ENCODE data around the gene ZC3H4.

Gene ZC3H4

DNA sequence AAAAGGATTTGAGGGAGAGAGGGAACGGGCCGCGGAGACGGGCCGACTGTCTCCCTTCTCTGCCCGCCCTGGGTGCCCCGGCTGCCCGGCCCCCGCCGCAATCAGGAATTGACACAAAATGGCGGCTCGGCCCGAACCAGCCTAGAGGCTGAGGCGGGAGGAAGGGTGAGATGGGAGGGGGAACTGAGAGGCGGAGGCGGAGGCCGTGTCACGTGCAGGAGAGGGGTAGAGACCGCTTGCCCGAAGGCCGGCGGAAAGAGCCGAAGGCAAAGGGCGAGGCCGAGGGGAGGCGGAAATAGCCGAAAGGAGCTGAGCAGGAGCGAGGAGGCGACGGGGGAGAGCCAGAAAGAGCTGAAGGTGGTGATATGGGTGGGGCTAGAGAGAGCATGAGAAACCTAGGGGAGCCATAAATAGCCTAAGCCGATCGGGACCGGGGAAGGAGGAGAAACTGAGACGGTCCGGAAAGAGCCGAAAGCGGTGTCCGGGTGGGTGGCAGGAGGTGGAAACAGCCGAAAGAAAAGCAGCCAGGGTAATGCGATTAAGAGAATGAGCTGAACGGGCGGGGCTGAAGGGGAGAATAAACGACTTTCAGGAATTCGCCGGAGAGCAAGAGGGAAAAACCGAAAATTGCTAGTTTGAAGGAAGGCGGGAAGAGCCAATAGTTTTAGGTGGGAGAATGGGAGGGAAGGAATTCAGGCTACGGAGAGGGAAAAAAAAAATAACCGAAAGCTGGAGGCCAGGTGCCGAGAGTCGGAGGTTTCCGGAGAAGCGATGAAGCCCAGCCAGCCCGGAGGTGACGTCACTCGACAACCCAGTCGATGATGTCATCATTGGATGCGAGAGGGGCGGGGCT lies at the start of gene ZC3H4:
ZC3H4 (minus strand) TSS at position 780 of the 853 bp plus-strand sequence. CDS start 1,192 bp downstream, outside the sequence.
- ATAC-seq (ENCODE audit: low read depth) (peak; percentile 75), DNase-seq (ENCODE audit: low spot score in 2 of 2) (peak; percentile 97 to 99)
- Mint-ChIP-seq H3K36me3 (peaks cover 11% of the 10 kb centered on the region), H3K4me3 (peak within 1 kb of the TSS; percentile 95), H3K27me3 (no peaks in the 10 kb centered on the region), H3K9me3 (no peaks in the 10 kb centered on the region), H3K4me1 (peaks cover 16% of the 10 kb centered on the region), H3K27ac (peak within 1 kb of the TSS; percentile 99)

DNA sequence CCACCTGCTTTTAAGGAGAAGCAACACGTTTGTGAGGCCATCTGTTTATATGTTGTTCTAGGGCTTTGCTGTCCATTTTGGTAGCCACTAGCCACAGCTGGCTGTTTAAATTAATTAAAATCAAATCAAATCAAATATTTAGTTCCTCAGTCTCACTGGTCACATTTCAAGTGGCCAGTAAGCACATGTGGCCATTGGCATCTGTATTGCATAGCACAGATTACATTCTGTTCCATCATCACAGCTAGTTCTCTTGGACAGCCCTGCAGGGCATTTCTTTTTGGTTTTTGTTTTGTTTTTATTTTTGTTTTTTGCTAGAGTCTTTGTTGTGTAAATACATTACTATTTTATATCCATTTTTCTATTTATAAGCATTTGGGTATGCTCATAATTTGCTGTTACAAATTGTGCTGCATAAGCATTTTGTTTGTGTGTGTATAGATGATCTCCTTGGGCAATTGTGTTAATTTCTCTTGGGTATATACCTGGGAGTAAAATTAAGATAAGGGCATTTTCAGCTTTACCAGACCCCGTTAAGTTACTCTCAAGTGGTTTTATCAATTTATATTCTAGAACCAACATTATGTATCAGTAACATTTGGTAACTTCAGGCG lies 48.4 kb upstream of the ZC3H4 start:
- no peaks in the 10 kb centered on the region for H3K9me3 Mint-ChIP-seq
- no peak overlapping the region for H3K4me3 Mint-ChIP-seq
- H3K36me3 Mint-ChIP-seq, result peaks cover 11% of the 10 kb centered on the region
- H3K27ac Mint-ChIP-seq, result no peak overlapping the region
- DNase-seq (ENCODE audit: low spot score in 2 of 2), result no peak
- ATAC-seq (ENCODE audit: low read depth), result no peak
- no peaks in the 10 kb centered on the region for H3K27me3 Mint-ChIP-seq
- H3K4me1 Mint-ChIP-seq, result peaks cover 13% of the 10 kb centered on the region

DNA sequence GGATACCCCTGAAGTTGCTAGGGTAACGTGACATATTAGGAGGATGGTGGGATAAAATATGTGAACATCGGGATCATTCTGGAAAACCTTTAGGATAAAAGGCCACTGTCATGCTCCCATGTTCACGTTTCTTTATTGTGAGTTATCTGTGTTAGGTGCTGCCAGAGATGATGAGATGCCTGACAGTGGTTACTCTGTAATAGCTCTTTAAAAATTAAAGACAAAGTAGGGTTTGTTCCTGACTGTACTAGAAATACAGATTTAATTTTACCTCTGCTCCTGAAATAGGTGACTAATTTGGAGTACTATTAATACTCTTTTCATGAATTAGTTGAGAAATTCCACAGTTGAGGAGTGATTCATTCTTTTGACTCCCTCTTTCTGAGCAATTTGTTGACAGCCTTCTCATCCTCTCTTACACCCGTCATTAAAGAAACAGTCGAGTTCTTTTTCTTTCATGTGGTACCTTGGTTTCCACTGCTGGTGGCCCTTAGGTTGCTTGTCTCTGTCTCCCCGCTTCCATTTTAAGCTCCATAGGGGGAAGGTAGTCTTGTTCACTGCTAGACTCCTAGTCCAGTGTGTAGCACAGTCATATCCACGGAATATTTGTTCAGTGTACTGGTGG lies 45.4 kb upstream of the ZC3H4 start:
- Mint-ChIP-seq H3K27ac (peak overlapping the region; percentile 3), H3K36me3 (peaks cover 18% of the 10 kb centered on the region), H3K27me3 (no peaks in the 10 kb centered on the region), H3K9me3 (no peaks in the 10 kb centered on the region), H3K4me3 (no peak overlapping the region), H3K4me1 (peaks cover 18% of the 10 kb centered on the region)
- DNase-seq (ENCODE audit: low spot score in 2 of 2) (no peak), ATAC-seq (ENCODE audit: low read depth) (no peak)

DNA sequence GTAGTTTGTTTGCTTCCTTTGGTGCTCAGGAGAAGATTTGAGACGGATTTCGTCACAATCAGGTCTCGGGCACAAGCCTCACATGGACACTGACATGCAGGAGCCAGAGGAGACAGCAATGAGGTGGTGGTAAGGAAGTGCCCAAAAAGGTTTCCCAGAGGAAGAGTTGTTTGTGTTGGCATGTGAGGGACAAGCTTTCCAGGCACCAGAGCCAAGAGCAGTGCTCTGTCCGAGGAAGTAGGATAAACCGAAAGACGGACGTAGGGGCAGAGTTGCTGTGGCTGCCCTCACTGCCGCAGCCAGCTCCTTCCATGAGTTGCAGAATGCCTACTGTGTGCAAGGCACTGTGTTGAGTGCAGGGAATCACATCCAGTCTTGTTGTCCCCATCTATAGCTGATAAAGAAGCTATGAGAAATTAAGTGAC lies 44.8 kb upstream of the ZC3H4 start:
- peaks cover 18% of the 10 kb centered on the region for H3K4me1 Mint-ChIP-seq
- ATAC-seq (ENCODE audit: low read depth) (no peak), DNase-seq (ENCODE audit: low spot score in 2 of 2) (no peak)
- no peaks in the 10 kb centered on the region for H3K27me3 Mint-ChIP-seq
- H3K36me3 Mint-ChIP-seq, result peaks cover 18% of the 10 kb centered on the region
- peak overlapping the region; percentile 84 for H3K27ac Mint-ChIP-seq
- no peaks in the 10 kb centered on the region for H3K9me3 Mint-ChIP-seq
- peak overlapping the region; percentile 53 for H3K4me3 Mint-ChIP-seq

DNA sequence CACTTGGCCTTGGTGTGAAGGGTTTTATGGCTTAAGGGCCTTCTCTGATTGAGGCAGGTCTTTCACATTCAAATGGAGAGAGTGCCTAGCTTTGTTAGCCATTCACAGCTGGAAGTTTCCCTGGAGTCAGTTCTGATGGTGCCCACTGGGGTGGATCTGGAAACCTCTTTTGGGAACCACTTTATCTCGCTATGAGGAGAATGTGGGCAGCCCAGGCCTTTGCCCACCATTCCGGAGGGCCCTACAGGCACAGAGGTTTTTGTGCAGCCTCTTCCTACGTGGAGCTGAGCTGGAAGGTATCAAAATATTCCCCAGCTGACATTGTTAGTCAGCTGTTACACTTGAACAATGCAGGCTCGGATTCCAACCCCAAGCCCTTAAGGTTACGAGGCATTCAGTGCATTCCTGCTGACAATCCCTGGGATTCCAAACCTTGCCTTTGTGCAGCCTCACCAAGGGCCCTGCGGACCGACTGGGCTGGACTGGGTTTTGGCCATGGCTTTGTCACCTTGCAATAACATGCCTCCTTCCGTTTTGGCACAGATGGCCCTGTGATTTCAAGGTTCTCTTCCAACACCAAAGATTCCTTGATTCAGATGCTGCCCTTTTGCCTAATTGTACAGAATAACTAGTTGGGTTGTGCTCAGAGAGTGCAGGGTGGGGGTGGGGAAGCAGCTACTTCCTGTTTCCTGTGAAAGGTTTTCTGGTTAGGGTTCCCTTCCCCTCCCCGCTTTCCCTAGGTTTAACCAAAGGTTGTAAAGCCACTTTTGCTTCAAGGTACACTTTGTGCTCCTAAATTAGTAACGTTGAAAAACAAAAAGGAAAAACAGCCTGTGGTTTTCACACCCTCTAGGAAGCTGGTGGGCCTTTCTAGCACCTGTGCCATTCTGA lies 44.1 kb upstream of the ZC3H4 start:
- Mint-ChIP-seq H3K9me3 (no peaks in the 10 kb centered on the region), H3K36me3 (peaks cover 21% of the 10 kb centered on the region), H3K27ac (peak overlapping the region; percentile 84), H3K4me1 (peaks cover 18% of the 10 kb centered on the region), H3K4me3 (peak overlapping the region; percentile 53), H3K27me3 (no peaks in the 10 kb centered on the region)
- DNase-seq (ENCODE audit: low spot score in 2 of 2), result no peak
- peak; percentile 58 for ATAC-seq (ENCODE audit: low read depth)

DNA sequence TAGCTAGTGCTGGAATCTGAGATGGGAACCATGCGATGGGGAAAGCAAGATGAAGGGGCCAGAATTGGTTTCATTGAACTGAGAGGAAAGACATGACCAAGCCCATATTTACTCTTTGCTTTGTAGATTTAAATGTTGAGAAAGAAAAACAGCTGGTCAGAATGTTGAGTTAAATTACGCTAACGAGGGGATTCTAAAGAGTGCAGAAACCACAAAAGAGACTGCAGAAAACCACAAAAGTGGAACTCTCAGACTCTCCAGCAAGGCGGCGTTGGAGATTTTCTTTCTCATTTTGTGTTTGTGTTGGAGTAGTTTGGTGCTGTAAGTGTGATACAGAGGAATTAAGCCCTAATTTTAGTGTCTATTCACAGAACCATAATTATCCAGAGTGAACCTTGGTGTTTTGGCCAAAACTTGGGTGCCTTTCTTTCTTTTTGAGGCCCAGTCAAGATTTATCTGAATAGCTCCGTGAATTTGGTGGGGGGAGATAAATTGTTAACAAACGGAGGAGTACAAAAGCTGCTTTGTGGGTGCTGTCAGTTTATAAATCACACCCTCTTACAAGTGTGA lies 43.4 kb upstream of the ZC3H4 start:
- Mint-ChIP-seq H3K9me3 (no peaks in the 10 kb centered on the region), H3K4me3 (peak overlapping the region; percentile 52), H3K36me3 (peaks cover 21% of the 10 kb centered on the region), H3K4me1 (peaks cover 18% of the 10 kb centered on the region), H3K27ac (peak overlapping the region; percentile 55), H3K27me3 (no peaks in the 10 kb centered on the region)
- ATAC-seq (ENCODE audit: low read depth), result peak; percentile 64
- no peak for DNase-seq (ENCODE audit: low spot score in 2 of 2)

DNA sequence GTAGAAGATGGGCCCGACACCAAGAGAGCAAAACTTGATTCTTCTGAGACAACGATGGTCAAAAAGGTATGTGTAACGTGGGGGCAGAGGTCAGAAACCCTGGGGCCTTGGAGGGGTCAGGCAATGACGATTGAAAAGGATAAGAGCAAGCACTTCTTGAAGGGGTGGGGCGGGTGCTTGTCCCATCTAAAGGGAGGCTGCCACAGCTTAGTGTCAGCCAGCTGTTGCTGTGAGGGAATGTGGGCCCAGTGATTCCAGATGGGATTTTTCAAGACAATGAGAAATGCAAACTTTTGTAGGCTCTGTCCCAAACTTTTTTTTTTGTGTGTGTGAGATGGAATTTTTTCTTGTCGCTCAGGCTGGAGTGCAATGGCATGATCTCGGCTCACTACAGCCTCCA lies 41.6 kb upstream of the ZC3H4 start:
- Mint-ChIP-seq H3K9me3 (no peaks in the 10 kb centered on the region), H3K36me3 (peaks cover 30% of the 10 kb centered on the region), H3K4me3 (no peak overlapping the region), H3K4me1 (peaks cover 18% of the 10 kb centered on the region), H3K27me3 (no peaks in the 10 kb centered on the region), H3K27ac (no peak overlapping the region)
- DNase-seq (ENCODE audit: low spot score in 2 of 2), result no peak
- no peak for ATAC-seq (ENCODE audit: low read depth)

DNA sequence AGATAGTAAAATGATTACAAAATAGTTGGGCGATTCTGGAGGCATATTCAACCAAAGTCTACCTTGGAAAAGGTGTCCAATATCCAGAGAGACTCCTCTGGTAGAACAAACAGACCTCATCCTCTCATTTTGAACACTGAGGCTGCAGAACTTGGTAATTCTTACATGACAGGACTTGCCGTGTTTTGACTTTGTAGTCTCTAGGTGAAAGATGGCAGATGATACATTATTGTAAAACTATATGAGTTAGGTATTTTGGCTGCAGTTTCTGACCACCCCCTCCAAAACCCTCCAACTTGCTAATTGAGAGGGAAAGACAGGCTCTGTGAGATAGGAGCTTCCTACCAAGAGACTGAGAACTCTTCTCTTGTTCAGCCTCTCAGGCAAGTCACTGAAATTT lies 39.7 kb upstream of the ZC3H4 start:
- no peak overlapping the region for H3K27ac Mint-ChIP-seq
- H3K4me3 Mint-ChIP-seq, result no peak overlapping the region
- H3K36me3 Mint-ChIP-seq, result peaks cover 25% of the 10 kb centered on the region
- no peaks in the 10 kb centered on the region for H3K9me3 Mint-ChIP-seq
- DNase-seq (ENCODE audit: low spot score in 2 of 2), result no peak
- no peaks in the 10 kb centered on the region for H3K27me3 Mint-ChIP-seq
- peaks cover 13% of the 10 kb centered on the region for H3K4me1 Mint-ChIP-seq
- no peak for ATAC-seq (ENCODE audit: low read depth)

DNA sequence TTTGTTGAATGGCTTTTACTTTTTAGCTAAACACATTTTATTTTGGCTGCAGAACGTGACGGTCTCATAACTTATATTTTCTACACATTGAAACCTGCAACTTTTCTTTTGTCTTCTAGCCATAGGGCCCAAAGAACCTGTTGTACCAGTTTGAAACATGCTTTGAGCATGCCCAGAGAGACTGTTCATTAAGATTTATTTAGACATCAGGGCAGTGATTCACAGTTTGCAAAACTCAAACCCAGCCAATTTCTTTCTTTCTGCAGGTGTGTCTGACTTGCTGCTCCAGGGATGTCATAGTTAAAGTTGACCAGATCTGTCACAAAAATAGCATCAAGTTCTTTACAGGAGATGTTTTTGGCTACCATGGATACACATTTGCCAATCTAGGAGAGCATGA lies 39.1 kb upstream of the ZC3H4 start:
- H3K4me1 Mint-ChIP-seq, result peaks cover 7% of the 10 kb centered on the region
- DNase-seq (ENCODE audit: low spot score in 2 of 2) (no peak), ATAC-seq (ENCODE audit: low read depth) (no peak)
- no peak overlapping the region for H3K4me3 Mint-ChIP-seq
- no peak overlapping the region for H3K27ac Mint-ChIP-seq
- no peaks in the 10 kb centered on the region for H3K27me3 Mint-ChIP-seq
- peaks cover 26% of the 10 kb centered on the region for H3K36me3 Mint-ChIP-seq
- no peaks in the 10 kb centered on the region for H3K9me3 Mint-ChIP-seq

DNA sequence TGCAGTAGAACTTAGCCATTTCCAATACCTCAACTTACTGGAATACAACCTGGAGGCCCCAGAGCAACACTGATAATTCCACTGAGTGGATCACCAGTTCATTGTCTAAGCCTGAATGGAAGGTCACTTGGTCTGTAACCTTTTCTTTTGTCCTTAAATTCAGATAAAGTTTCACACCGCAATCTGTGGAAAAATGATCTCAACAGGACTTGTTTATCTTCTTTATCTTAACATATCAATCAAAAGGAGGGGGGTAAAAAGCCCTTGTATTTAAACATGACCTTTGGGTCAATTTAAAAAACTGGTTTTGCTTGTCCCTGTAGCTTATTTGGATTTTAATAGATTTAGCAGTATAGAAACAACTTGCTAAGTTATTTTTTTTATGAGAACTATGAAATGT lies 38.6 kb upstream of the ZC3H4 start:
- ATAC-seq (ENCODE audit: low read depth), result no peak
- Mint-ChIP-seq H3K4me3 (no peak overlapping the region), H3K36me3 (peaks cover 26% of the 10 kb centered on the region), H3K4me1 (peaks cover 7% of the 10 kb centered on the region), H3K27ac (no peak overlapping the region), H3K27me3 (no peaks in the 10 kb centered on the region), H3K9me3 (no peaks in the 10 kb centered on the region)
- DNase-seq (ENCODE audit: low spot score in 2 of 2), result no peak

DNA sequence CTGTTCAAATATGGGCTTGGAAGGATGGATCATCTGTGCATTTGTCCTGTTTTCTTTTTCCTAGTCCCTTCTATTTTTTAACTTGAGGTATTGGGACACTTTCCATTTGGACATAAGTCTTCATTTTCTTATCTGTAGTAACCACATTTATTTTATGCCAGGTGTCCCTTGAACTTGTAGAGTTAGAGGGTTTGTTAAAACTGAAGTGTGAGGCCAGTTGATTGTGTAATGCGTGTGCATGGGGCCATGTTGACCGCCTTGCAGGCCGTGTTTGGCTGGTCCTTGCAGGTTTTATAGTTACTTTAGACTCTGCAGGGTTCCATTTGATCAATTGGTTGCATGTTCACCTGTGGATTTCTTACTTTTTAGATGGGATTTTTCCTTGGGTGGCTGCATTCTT lies 38.1 kb upstream of the ZC3H4 start:
- no peak overlapping the region for H3K4me3 Mint-ChIP-seq

DNA sequence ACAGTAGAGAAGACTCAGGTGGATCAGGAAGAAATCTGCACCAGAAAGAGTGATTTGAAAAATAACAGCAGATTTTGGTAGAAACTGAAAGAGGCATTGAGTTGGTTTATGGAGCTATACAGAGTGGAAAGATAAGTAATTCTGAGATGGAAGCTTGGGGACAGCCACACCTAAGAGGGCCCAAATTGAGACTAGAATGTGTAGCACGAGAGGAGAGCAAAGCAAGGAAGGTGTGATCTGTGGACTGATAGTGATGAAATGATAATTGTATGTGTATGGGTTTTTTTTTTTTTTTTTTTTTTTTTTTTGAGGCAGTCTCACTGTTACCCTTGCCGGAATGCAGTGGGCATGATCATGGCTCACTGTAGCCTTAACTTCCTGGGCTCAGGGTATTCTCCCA lies 33.3 kb upstream of the ZC3H4 start:
- Mint-ChIP-seq H3K4me1 (peaks cover 7% of the 10 kb centered on the region), H3K4me3 (no peak overlapping the region), H3K9me3 (no peaks in the 10 kb centered on the region), H3K27me3 (no peaks in the 10 kb centered on the region), H3K36me3 (peaks cover 29% of the 10 kb centered on the region), H3K27ac (no peak overlapping the region)
- no peak for ATAC-seq (ENCODE audit: low read depth)
- no peak for DNase-seq (ENCODE audit: low spot score in 2 of 2)

More for the DNA sequence above, 38.1 kb upstream of the ZC3H4 start:
- peaks cover 27% of the 10 kb centered on the region for H3K36me3 Mint-ChIP-seq
- no peaks in the 10 kb centered on the region for H3K27me3 Mint-ChIP-seq
- DNase-seq (ENCODE audit: low spot score in 2 of 2), result no peak
- H3K27ac Mint-ChIP-seq, result no peak overlapping the region
- ATAC-seq (ENCODE audit: low read depth), result no peak
- H3K9me3 Mint-ChIP-seq, result no peaks in the 10 kb centered on the region
- H3K4me1 Mint-ChIP-seq, result peaks cover 5% of the 10 kb centered on the region

DNA sequence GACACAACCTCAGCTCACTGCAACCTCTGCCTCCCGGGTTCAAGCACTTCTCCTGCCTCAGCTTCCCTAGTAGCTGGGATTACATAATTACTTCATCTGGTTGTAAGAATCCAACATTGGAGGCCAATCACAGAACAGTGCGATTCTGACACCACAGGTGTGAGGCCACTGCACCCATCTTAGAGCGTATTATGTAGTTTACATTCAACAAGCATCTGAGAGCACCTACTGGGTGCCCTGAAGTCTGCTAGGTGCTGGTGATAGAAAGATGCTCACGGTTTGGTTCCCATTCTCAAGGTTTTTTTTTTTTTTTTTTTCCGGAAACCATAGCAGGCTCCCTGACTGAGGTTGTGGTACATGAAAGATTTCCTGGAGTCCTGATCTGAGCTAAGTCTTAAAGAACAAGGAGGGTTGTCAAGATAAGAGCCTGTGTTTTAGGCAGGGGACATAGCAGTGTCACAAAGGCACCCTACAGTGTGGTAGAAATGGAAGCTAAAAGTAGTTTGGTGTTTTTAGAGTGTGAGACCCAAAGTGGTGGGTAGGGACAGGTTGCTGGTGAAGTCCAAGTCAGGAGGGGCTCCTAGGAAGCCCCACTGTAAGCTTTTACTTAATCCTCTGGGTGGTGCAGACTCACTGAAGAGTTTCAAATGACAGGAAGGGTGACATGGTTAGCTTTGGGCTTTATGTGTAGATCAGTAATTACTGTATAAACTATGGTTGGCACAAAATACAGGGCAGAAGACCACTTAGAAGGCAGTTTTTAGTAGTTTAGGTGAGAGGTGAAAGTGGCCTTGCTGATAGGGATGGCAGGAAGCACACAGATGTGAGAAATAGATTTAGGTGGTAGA lies 32.3 kb upstream of the ZC3H4 start:
- peaks cover 23% of the 10 kb centered on the region for H3K36me3 Mint-ChIP-seq
- H3K4me3 Mint-ChIP-seq, result no peak overlapping the region
- H3K9me3 Mint-ChIP-seq, result no peaks in the 10 kb centered on the region
- no peak overlapping the region for H3K27ac Mint-ChIP-seq
- no peak for ATAC-seq (ENCODE audit: low read depth)
- DNase-seq (ENCODE audit: low spot score in 2 of 2), result no peak
- no peaks in the 10 kb centered on the region for H3K27me3 Mint-ChIP-seq
- H3K4me1 Mint-ChIP-seq, result peaks cover 11% of the 10 kb centered on the region
